HG02852 (cell line): Measurements from ENCODE around the gene VAV3.

Experiments
- ATAC-seq: cut with Tn5 transposase; IDR thresholded peaks from one replicate; pipeline ENCODE4 v1.9.1; 2021; ENCODE audit warnings: mild to moderate bottlenecking, moderate library complexity; ENCODE audit not compliant: unreplicated experiment

VAV3 gene

GRCh38 chr1:107936498-107937481 lies 28.2 kb downstream of the VAV3 start:
- peak; percentile 33 for ATAC-seq

DNA sequence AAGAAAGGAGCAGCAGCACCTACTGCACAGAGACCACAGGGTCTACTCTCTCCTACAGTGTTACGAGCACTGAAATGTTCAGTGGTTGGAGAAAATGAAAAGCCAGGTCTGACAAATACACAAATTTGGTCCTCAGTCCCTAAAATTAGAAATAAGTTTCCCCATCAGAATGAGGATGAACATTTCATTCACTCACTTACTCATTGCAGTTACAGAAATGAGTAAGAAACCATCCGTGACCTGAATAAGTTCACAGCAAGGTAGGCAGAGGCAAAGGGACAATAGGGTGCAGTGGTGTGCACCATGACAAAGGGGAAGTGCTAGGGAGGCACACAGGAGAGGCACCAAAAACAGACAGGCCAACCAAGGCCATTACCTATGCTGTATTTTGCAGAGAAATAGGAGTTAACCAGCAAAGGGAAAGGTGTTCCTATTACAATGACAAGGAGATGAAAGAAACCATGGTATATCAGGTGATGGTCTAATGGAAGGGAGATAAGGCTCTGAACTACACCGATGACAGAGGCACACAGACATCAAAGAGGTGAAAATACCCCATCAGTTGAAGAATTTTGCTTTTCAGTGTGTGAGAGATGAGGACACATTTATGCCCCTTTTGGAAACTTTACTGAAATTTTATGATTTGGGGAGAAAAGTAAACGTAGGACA lies 29.4 kb downstream of the VAV3 start:
- peak; percentile 92 for ATAC-seq

- peak; percentile 22 for ATAC-seq
Measured at GRCh38 chr1:107934578-107934977, 30.4 kb downstream of the VAV3 start.

- ATAC-seq = no peak
Measured at GRCh38 chr1:107933736-107934135, 31.2 kb downstream of the VAV3 start.

- ATAC-seq = no peak
Measured at GRCh38 chr1:107930292-107930691, 34.7 kb downstream of the VAV3 start.

DNA sequence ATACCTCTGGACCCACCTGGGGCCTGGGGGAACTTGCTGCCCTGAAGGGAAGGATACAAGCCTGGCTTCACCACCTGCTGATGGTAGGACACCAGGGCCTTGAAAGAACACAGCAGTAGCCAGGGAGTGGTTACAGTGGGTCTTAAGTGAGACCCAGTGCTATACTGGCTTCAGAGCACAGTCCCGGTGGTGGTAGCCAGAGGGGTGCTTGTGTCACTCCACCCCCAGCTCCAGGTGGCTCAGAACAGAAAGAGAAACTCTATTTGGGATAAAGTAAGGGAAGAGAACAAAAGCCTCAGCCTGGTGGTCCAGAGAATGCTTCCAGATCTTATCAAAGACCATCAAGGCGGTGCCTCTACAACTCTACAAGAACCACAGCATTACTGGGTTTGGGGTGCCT lies 37.2 kb downstream of the VAV3 start:
- ATAC-seq = no peak

- no peak for ATAC-seq
Measured at GRCh38 chr1:107926436-107927080, 38.4 kb downstream of the VAV3 start.

DNA sequence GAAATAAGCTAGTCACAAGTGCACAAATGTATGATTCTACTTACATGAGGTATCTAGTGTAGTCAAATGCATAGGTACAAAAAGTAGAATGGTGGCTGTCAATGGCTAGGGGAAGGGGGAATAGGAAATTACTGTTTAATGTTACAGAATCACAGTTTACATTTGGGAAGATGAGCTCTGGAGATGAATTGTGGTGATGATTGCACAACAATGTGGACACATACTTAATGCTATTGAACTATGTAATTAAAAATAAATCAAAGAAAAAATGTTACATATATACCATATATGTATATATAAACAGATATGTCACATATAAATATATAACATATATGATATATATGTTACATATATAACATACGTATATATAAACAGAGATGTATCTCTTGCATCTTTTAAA lies 39.4 kb downstream of the VAV3 start:
- ATAC-seq = no peak

DNA sequence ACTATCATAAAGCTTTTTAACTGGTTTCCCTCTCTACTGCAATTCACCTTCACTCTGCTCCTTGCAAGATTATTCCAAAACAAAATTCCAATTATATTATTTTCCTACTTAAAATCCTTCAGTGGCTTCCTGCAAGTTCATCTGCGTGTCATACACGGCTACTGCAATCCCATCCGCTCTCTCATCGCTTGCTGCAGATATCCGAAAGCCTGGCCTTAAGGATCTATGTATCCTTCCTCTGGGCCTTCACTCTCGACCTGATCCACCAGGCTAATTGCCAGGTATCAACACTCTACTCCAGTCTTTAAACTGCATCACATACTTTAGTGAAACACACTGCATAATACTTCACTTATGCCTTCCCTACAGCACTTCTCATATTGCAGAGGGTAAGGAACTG lies 44.0 kb downstream of the VAV3 start:
- ATAC-seq = no peak

DNA sequence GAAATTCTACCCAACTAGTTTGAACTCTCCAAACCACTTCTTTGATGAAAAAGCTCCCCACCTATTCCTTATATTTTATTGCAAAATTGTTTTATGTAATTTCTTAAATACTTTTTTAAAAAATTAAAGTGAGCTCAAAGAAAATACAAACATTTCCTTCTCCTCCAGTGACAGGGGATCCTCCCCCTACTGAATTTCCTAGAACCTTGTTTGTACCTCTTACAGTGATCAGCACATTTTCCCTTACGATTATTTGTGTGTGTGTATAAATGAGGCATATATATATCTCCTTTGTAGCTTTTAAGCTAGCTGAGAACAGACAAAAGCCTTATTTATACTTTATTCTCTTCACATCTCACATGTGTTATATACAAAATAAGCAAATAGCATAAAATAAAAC lies 44.4 kb downstream of the VAV3 start:
- ATAC-seq = no peak

GRCh38 chr1:107919953-107920352 lies 45.0 kb downstream of the VAV3 start:
- no peak for ATAC-seq

GRCh38 chr1:107914119-107914765 lies 50.7 kb downstream of the VAV3 start:
- ATAC-seq = no peak

- ATAC-seq = no peak
Measured at GRCh38 chr1:107912656-107913055, 52.3 kb downstream of the VAV3 start.

GRCh38 chr1:107900090-107900945 lies 64.7 kb downstream of the VAV3 start:
- peak; percentile 55 for ATAC-seq

- no peak for ATAC-seq
Measured at GRCh38 chr1:107899655-107900054, 65.3 kb downstream of the VAV3 start.

GRCh38 chr1:107897438-107898345 lies 67.3 kb downstream of the VAV3 start:
- ATAC-seq = no peak

- ATAC-seq = no peak
Measured at GRCh38 chr1:107896936-107897335, 68.0 kb downstream of the VAV3 start.

DNA sequence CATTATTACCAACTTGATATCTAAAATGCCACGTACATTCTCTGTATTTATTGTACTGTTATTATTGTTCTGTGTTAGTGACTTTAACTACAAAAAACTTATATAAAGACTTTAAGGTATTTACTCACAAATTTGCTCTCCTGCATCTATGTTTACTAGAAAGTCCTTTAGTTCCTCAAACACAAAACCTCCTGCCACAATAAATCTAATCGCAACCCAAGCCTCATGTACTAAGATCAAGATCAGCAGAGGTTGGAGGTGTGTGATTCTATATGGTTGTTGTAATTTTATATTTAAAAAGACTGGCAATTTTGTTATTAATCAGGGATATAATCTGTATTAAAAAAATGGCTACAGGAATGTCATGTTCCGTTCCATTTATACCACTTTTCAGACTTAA lies 68.6 kb downstream of the VAV3 start:
- ATAC-seq = no peak
